ENCODE results near the gene PREX1.

DNA sequence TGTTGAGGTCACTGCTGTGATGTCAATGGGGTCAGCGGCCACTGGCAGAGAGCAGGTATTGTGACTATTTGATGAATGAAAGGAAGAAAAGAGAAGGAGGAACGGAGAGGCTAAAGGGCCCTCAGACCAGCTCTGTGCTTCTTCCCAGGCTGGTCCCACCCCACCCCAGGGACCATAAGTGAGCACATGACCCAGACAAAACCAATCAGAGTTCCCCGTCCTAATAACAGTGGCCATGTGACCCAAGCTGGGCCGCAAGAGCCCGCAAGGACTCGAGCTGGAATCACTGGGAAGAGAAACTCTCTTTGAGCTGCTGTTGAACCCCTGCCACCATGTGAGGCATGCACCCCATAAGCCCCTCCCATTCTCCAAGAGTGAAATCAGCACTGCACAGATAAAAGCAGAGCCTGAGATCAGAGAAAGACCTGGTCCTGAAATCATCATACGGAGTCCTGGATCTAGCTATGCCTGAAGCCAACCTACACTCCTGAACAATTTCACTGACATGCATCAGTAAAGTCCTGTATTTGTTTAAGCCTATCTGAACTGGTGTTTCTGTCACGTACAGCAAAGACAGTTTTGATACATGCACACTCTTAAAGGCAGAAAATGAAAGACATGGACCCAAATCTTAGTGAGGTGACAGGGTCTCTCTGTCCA lies 90.2 kb downstream of the PREX1 start:
- TF ChIP-seq POLR2A (IDR thresholded peaks at IDR 0.05; ENCODE audit: low read length) (no peak), GATA1 (IDR thresholded peaks at IDR 0.05; ENCODE audit: low read depth, low read length) (no peak)

Measured in erythroblast (primary cell).